Iris pigment epithelial cell (primary cell): ENCODE measurements around the gene TRIM7.
A peak's percentile ranks its signal among the peaks of the same experiment; 100 is the strongest.
"Not testable (repeated sequence)": the region's sequence is repeated elsewhere in the genome, so short reads cannot be mapped to it uniquely, and the experiment has no call there.

ENCODE experiments used
- DNase-seq: peaks from one replicate; pipeline ENCODE4 v3.0.0-alpha.2; 2011; ENCODE audit warnings: low read depth

Gene TRIM7

DNA sequence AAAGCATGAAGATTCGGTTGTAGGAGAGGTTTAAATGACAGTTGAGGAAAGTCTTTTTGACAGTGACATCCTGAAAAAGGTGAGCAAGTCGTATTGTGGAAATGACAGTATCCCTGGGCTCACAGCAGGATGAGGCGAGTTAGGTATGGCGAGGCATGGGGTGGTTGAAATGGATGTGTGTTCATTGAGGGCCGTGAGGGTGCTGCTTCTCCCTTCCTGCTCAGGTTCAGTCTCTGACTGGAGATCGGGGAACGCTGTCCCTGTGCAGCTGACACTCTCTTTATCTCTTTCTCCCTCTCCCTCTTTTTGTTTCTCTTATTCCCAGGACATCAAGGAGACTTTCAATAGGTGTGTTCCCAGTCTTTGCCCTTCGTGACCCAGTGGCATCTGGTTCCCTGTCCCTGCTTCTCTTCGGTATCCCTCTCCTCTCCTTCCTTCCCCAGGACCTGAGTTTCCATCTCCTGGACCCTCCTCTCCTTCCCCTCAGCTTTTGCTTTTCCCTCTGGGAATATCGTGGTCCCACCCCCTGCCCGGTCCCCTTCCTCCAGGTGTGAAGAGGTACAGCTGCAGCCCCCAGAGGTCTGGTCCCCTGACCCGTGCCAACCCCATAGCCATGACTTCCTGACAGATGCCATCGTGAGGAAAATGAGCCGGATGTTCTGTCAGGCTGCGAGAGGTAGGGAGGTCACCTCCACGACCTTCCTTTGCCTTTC is 28.2 kb upstream of the TRIM7 start:
- DNase-seq, result no peak

DNA sequence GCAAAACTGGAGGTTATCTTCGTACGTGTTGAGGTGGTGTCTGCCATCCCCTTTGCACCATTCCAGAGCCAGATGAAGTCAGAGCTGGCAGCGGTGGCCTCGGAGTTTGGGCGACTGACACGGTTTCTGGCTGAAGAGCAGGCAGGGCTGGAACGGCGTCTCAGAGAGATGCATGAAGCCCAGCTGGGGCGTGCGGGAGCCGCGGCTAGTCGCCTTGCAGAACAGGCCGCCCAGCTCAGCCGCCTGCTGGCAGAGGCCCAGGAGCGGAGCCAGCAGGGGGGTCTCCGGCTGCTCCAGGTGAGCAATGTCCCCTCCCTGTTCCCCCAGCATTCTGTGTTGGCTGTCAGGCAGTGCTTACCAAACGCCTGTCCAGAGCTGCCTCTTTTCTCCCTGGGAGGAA is 27.6 kb upstream of the TRIM7 start:
- DNase-seq, result no peak

GRCh38 chr5:181231432-181231831 is 26.4 kb upstream of the TRIM7 start:
- no peak for DNase-seq

DNA sequence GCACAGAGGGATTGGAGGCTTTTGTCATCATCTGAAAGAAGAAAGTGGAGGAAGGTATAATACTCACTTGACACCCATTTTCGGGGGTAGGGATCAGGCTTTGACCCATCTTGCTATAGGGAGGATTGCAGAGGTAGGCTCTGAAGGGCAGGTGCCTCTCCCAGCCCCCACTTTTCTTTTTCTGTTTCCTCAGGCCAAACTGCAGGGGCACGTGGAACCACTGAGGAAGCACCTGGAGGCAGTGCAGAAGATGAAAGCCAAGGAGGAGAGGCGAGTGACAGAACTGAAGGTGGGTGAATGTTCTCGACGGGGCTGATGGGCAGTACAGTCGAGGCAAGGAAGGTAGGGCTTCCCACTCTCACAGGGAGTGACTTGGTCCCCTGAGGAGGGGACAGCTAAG is 25.6 kb upstream of the TRIM7 start:
- no peak for DNase-seq

- no peak for DNase-seq
Observed at GRCh38 chr5:181229996-181230395, 25.0 kb upstream of the TRIM7 start.

GRCh38 chr5:181224390-181225229 is 19.6 kb upstream of the TRIM7 start:
- no peak for DNase-seq

DNA sequence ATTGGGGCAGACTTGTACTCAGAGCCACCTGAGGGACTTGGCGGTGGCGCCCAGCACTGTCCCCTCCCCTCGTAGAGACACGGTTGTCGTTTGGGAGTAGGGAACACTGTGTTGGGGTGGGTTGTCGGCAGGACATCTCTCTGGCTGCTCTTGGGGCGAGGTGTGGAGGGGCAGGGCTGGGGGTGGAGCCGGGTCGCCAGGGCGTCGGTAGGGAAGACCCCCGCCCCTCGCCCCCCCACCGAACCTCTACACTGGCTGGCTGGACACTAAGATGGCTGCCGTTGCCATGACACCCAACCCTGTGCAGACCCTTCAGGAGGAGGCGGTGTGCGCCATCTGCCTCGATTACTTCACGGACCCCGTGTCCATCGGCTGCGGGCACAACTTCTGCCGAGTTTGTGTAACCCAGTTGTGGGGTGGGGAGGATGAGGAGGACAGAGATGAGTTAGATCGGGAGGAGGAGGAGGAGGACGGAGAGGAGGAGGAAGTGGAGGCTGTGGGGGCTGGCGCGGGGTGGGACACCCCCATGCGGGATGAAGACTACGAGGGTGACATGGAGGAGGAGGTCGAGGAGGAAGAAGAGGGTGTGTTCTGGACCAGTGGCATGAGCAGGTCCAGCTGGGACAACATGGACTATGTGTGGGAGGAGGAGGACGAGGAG is 18.9 kb upstream of the TRIM7 start:
- DNase-seq, result no peak

DNA sequence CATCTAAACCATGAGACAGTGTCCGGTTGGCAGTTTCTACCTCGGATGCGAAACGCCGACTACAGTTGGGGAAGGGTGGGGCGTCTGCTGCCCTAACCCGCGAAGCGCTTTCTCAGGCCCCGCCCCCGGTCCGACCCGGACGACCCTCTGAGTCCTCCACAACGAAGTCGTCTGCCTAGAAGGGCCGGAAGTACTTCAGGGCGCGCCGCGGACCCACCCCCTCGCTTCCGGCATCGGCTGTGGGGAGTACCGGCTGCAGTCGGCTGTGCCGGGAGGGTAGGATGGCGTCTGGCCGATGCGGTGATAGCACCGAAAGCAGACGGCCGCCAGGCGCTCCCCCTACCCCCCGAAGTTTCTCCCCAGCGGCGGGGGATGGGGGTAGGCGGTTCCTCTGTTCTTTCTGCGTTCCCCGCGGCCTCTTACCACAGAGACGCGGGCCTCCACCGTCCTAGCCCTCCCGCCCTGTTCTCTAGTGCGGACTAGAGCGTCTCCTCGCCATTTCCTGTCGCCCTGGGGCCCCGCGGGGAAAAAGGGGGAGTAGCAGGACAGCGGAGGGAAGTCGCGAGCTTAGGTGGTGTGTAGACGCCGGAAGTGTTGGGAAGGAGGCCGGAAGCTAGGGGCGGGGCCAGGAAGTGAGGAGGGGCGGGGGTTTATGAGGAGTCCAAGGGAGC is 18.2 kb upstream of the TRIM7 start, which contains the start of gene TRIM41:
TRIM41 (plus strand) TSS at position 224 of the 671 bp plus-strand sequence. CDS start 719 bp downstream, outside the sequence.
- peak; percentile 99 for DNase-seq

DNA sequence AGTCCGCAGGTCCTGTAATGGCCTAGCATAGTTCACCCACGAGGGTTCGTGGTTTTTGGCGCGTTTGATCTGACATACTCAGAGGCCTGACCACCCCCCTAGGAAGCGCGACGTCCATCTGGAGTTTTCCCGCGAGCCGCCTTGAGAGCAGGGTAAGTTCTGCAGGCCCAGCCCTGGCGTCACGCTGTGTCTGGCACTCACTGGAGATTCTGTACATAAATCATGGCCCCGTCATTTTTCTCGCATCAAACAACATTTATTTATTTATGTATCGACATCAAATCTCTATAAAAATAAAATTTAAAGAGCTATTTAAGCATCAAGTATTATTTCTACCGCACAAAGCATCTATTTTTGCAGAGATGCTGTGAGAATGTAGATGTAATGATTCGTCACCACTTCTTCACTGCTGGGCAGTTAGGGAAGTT is 17.6 kb upstream of the TRIM7 start:
- DNase-seq, result peak; percentile 56

DNA sequence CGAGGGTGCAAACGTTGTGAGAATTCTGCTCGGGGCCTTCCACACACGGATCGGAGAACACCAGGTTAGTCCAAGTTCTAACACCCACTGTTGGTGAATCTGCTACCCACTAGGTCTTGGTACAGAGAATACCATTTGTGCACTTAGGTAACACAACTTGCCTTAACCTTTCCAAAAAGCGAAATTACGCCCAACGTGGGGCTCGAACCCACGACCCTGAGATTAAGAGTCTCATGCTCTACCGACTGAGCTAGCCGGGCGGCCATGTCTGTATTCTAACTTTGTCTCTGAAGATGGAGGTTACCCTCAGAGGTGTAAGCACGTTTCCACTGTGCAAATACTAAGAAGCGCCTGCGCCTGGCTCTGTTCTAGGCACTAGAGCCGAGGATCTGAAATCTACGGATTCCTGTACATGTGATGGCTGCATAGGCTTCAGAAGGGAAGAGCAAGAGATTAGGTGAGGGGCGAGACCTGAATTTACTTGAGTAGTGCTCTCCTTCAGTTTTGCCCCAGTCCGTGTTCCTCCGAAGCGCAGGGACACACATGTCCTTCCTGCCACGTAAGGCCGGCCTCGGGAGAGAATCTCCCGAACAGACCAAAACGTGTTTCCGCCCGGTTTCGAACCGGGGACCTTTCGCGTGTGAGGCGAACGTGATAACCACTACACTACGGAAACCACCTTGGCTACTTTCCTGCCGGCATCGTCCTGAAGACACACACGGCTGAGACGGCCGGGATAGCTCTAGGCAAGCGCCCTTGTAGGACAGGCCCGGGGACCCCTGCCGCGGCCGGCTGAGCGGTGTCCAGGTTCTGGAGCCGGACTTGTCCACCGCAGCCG is 17.0 kb upstream of the TRIM7 start:
- DNase-seq, result peak; percentile 98

GRCh38 chr5:181221105-181221791 is 16.3 kb upstream of the TRIM7 start:
- peak; percentile 27 for DNase-seq

DNA sequence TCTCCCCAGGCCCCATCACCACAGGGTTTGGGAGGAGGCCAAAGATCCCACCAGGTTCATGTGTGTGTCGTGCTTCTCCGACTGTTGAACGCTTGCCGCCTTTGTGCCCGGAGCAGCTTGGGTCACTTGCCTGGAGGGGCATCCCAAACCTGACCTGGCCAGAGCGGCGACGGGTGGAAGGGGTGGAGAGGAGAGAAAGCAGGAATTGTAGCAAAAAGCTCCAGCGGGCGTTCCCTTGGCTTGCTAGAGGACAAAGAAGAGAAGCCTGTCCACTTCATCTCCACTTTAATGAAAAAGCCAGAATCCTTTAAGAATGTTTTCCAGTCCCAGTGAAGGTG is 15.2 kb upstream of the TRIM7 start:
- no peak for DNase-seq

- DNase-seq, result no peak
Observed at GRCh38 chr5:181219262-181220177, 14.5 kb upstream of the TRIM7 start.

DNA sequence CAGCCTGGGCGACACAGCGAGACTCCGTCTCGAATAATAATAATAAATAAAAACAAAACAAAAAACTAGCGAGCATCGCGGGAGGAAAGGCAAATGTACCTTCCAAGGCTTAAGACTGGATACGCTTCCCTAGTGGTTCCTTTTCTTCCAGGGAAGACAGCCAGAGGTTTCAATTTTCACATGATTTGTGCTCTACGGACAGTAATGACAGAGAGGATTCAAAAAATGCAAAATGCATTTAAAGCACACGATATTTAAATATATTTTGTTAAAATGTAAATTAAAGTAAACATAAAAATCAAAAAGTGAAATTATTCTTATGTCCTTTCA is 13.8 kb upstream of the TRIM7 start:
- DNase-seq, result no peak

GRCh38 chr5:181217803-181218062 is 12.7 kb upstream of the TRIM7 start:
- no peak for DNase-seq

- peak; percentile 64 for DNase-seq
Observed at GRCh38 chr5:181217111-181217802, 12.3 kb upstream of the TRIM7 start.

DNA sequence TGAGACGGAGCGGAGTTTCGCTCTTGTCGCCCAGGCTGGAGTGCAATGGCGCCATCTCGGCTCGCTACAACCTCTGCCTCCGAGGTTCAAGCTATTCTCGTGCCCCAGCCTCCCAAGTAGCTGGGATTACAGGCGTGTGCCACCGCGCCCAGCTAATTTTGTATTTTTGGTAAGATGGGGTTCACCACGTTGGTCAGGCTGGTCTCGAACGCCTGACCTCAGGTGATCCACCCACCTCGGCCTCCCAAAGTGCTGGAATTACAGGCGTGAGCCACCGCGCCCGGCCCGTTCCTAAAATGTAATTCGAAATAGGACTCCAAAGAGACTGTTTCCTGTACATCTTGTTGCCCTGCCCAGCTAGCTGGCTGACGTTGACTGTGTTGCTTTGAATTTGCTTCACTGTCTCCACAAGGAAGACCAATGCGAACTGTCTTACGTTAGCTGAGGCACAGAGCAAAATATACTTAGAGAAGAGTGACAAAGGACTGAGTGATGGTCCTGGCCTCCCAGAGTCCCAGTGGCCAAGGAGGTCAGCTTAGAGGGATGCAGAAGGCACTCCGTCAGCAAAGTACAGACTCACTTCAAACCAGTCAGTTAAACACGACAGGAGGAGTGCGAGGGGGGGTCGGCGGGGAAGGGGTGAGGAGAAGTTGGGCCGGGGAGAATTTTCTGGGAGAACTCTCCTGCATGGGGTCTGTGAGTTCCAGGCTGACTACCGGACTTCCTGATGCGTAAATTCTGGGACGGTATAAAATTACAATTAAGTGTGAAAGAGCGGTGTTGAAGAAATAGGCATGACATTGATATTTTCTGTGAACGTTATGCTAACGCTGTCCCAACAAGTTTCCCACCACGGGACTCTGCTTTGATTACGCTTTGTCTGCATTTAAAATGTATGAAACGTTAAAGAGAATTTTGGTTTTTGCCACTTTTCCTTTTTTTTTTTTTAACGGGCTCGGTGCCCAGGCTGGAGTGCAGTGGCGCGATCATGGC is 11.3 kb upstream of the TRIM7 start:
- DNase-seq, result no peak

DNA sequence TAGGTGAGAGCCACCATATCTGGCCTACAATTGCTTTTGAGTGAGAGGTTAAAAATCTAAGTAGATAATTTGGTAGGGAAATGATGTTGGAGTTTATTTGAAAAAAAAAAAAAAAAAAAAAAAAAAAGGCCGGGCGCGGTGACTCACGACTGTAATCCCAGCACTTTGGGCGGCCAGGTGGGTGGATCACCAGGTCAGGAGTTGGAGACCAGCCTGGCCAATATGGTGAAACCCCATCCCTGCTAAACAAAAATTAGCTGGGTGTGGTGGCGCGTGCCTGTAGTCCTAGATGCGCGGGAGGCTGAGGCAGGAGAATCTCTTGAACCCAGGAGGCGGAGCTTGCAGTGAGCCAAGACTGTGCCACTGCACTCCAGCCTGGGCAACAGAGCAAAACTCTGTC is 9.3 kb upstream of the TRIM7 start:
- not testable (repeated sequence) for DNase-seq
